Measurements from ENCODE around the gene DDX25. TPM values are rescaled to one million over a fixed set of nuclear protein-coding genes. Genes with fewer than 3 reads are reported as not detected.

DDX25 gene
- total RNA-seq, 1 donor = not detected

- no peak for DNase-seq (ENCODE audit: low read depth)
- TF ChIP-seq CTCF (IDR thresholded peaks at IDR 0.05; ENCODE audit: insufficient read depth, low read depth, low read length) = no peak
- H3K4me3 ChIP-seq (ENCODE audit: low read depth, low read length) = no peak overlapping the region
These were observed 25.3 kb downstream of the DDX25 start for GRCh38 chr11:125929445-125930075.

- no peak for DNase-seq (ENCODE audit: low read depth)
- TF ChIP-seq CTCF (IDR thresholded peaks at IDR 0.05; ENCODE audit: insufficient read depth, low read depth, low read length) = no peak
- H3K4me3 ChIP-seq (ENCODE audit: low read depth, low read length) = no peak overlapping the region
These were observed 25.8 kb downstream of the DDX25 start for GRCh38 chr11:125930076-125930450.

- no peak for TF ChIP-seq CTCF (IDR thresholded peaks at IDR 0.05; ENCODE audit: insufficient read depth, low read depth, low read length)
These were observed 26.8 kb downstream of the DDX25 start for GRCh38 chr11:125931116-125931515.

GRCh38 chr11:125931668-125932067 lies 27.4 kb downstream of the DDX25 start:
- TF ChIP-seq CTCF (IDR thresholded peaks at IDR 0.05; ENCODE audit: insufficient read depth, low read depth, low read length) = no peak
- H3K4me3 ChIP-seq (ENCODE audit: low read depth, low read length) = no peak overlapping the region
- DNase-seq (ENCODE audit: low read depth) = no peak

More at GRCh38 chr11:125931116-125931515, 26.8 kb downstream of the DDX25 start:
- DNase-seq (ENCODE audit: low read depth) = no peak
- no peak overlapping the region for H3K4me3 ChIP-seq (ENCODE audit: low read depth, low read length)

GRCh38 chr11:125932301-125932700 lies 28.0 kb downstream of the DDX25 start:
- TF ChIP-seq CTCF (IDR thresholded peaks at IDR 0.05; ENCODE audit: insufficient read depth, low read depth, low read length) = no peak
- no peak for DNase-seq (ENCODE audit: low read depth)

GRCh38 chr11:125933030-125933813 lies 28.9 kb downstream of the DDX25 start:
- no peak overlapping the region for H3K4me3 ChIP-seq (ENCODE audit: low read depth, low read length)
- no peak for DNase-seq (ENCODE audit: low read depth)
- no peak for TF ChIP-seq CTCF (IDR thresholded peaks at IDR 0.05; ENCODE audit: insufficient read depth, low read depth, low read length)

More at GRCh38 chr11:125932301-125932700, 28.0 kb downstream of the DDX25 start:
- no peak overlapping the region for H3K4me3 ChIP-seq (ENCODE audit: low read depth, low read length)
